Astrocyte (in vitro differentiated cells and primary cell): ENCODE measurements around the gene MPV17. TPM values are rescaled to one million over a fixed set of nuclear protein-coding genes. Genes with fewer than 3 reads are reported as not detected.
A peak's percentile ranks its signal among the peaks of the same experiment; 100 is the strongest.
"Not testable (repeated sequence)": the region's sequence is repeated elsewhere in the genome, so short reads cannot be mapped to it uniquely, and the experiment has no call there.

Experiments used
- DNase-seq: peaks from one replicate; pipeline ENCODE4 v3.0.0-alpha.2; 2010; ENCODE audit warnings: low read depth
- FAIRE-seq: peaks from 2 replicates; lab custom pipeline; 2011; peaks lifted over from hg19 to GRCh38; lab: Jason Lieb, UNC
- H2AFZ ChIP-seq: 2 replicates; pipeline ENCODE4 v1.6.0; 2012; ENCODE audit warnings: low read depth, low read length, inconsistent platforms
- H3K27ac ChIP-seq: 2 replicates; pipeline ENCODE4 v1.5.1; 2011; ENCODE audit warnings: low read depth, low read length, inconsistent platforms
- H3K27me3 ChIP-seq: 2 replicates; pipeline ENCODE4 v1.6.0; 2011; ENCODE audit warnings: low read length, inconsistent platforms; ENCODE audit not compliant: insufficient read depth
- H3K36me3 ChIP-seq: 2 replicates; pipeline ENCODE4 v1.5.1; 2011; ENCODE audit warnings: low read length, inconsistent platforms; ENCODE audit not compliant: insufficient read depth
- H3K4me1 ChIP-seq: 2 replicates; pipeline ENCODE4 v1.5.1; 2011; ENCODE audit warnings: low read length, inconsistent platforms; ENCODE audit not compliant: insufficient read depth
- H3K4me2 ChIP-seq: 2 replicates; pipeline ENCODE4 v1.6.0; 2012; ENCODE audit warnings: low read length, inconsistent platforms
- H3K4me3 ChIP-seq: 2 replicates; pipeline ENCODE4 v1.5.1; 2011; ENCODE audit warnings: low read depth, mild to moderate bottlenecking, low read length, inconsistent platforms; ENCODE audit not compliant: insufficient read depth
- H3K79me2 ChIP-seq: 2 replicates; pipeline ENCODE4 v1.6.0; 2012; ENCODE audit warnings: mild to moderate bottlenecking, low read length, inconsistent platforms; ENCODE audit not compliant: insufficient read depth
- H3K9ac ChIP-seq: 2 replicates; pipeline ENCODE4 v1.6.0; 2012; ENCODE audit warnings: mild to moderate bottlenecking, low read length, inconsistent platforms
- H3K9me3 ChIP-seq: 2 replicates; pipeline ENCODE4 v1.5.1; 2012; ENCODE audit warnings: low read depth, mild to moderate bottlenecking, low read length, inconsistent platforms; ENCODE audit not compliant: insufficient read depth
- H4K20me1 ChIP-seq: 2 replicates; pipeline ENCODE4 v1.6.0; 2012; ENCODE audit warnings: low read length, inconsistent platforms; ENCODE audit not compliant: insufficient read depth
- H3K27ac Mint-ChIP-seq: one replicate; pipeline ENCODE4 v1.8.0; 2021; ENCODE audit warnings: mild to moderate bottlenecking, mixed read lengths; ENCODE audit not compliant: unreplicated experiment
- H3K27me3 Mint-ChIP-seq: one replicate; pipeline ENCODE4 v1.8.0; 2021; ENCODE audit warnings: low read depth, mixed read lengths; ENCODE audit not compliant: unreplicated experiment
- H3K36me3 Mint-ChIP-seq: one replicate; pipeline ENCODE4 v1.8.0; 2021; ENCODE audit warnings: low read depth, mixed read lengths; ENCODE audit not compliant: unreplicated experiment
- H3K4me1 Mint-ChIP-seq: one replicate; pipeline ENCODE4 v1.8.0; 2021; ENCODE audit warnings: low read depth, mixed read lengths; ENCODE audit not compliant: unreplicated experiment
- H3K4me3 Mint-ChIP-seq: one replicate; pipeline ENCODE4 v1.8.0; 2021; ENCODE audit warnings: mild to moderate bottlenecking, moderate library complexity, mixed read lengths; ENCODE audit not compliant: unreplicated experiment
- H3K9me3 Mint-ChIP-seq: one replicate; pipeline ENCODE4 v1.8.0; 2021; ENCODE audit warnings: mild to moderate bottlenecking, mixed read lengths; ENCODE audit not compliant: unreplicated experiment
- EZH2 ChIP-seq: IDR thresholded peaks from 2 replicates; pipeline ENCODE4 v1.6.1; 2012; ENCODE audit warnings: mild to moderate bottlenecking, low read length, inconsistent platforms; ENCODE audit not compliant: insufficient read depth
- total RNA-seq: library from RNA; stranded (reverse); gene quantifications from 2 replicates; pipeline ENCODE4 v1.2.1, GENCODE V29; 2021
- TF ChIP-seq, protein P1 (sequence below): IDR thresholded peaks from 2 replicates; pipeline ENCODE4 v1.5.1; 2011; ENCODE audit warnings: low read depth, mild to moderate bottlenecking, inconsistent platforms, low read length, moderate library complexity; ENCODE audit not compliant: insufficient read depth

MPV17 gene
- total RNA-seq, 1 donor from 2014 or later, result 54.0 TPM

DNA sequence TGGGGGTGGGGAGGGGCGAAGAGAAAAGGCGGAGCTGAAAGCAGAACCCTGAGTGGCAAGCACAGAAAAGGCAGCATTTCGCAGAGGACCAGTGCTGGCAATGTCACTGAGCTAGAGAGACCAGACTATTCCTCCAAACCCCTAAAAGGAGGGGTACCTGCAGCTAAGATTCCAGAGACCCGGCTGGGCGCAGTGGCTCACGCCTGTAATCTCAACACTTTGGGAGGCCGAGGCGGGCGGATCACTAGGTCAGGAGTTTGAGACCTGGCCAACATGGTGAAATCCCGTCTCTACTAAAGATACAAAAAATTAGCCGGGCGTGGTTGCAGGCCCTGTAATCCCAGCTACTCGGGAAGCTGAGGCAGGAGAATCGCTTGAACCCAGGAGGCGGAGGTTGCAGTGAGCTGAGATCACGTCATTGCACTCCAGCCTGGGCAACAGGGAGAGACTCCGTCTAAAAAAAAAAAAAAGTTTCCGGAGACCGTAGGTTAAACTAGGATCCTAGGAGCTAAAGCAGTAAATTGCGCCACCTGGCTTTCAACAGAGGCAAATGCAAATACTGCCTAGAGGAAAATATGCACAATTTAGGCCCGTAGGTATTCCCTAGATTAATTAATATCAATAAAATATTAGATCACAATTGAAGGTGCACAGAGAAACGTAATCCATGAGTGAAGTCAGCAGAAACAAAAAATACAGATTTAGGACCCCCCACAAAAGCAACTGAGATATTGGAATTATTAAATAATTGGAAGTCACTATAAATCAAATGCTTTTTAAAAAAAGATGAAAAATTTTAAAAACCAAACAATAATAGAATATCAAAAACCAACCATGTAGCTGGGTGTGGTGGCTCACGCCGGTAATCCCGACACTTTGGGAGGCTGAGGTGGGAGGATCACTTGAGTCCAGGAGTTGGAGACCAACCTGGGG lies 19.5 kb downstream of the MPV17 start:
- no peaks in the 10 kb centered on the region for H3K79me2 ChIP-seq
- peaks cover 2% of the 10 kb centered on the region for H3K36me3 Mint-ChIP-seq
- TF ChIP-seq, protein P1, sequence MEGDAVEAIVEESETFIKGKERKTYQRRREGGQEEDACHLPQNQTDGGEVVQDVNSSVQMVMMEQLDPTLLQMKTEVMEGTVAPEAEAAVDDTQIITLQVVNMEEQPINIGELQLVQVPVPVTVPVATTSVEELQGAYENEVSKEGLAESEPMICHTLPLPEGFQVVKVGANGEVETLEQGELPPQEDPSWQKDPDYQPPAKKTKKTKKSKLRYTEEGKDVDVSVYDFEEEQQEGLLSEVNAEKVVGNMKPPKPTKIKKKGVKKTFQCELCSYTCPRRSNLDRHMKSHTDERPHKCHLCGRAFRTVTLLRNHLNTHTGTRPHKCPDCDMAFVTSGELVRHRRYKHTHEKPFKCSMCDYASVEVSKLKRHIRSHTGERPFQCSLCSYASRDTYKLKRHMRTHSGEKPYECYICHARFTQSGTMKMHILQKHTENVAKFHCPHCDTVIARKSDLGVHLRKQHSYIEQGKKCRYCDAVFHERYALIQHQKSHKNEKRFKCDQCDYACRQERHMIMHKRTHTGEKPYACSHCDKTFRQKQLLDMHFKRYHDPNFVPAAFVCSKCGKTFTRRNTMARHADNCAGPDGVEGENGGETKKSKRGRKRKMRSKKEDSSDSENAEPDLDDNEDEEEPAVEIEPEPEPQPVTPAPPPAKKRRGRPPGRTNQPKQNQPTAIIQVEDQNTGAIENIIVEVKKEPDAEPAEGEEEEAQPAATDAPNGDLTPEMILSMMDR, result peak; percentile 90
- no peak for TF ChIP-seq EZH2
- peak overlapping the region; percentile 65 for H3K4me2 ChIP-seq
- peaks cover 36% of the 10 kb centered on the region for H3K27me3 Mint-ChIP-seq
- DNase-seq, result peak; percentile 32
- H3K9me3 ChIP-seq, result no peaks in the 10 kb centered on the region
- no peaks in the 10 kb centered on the region for H3K9me3 Mint-ChIP-seq
- no peak for FAIRE-seq
- H3K4me1 ChIP-seq, result peaks cover 3% of the 10 kb centered on the region
- H3K4me3 ChIP-seq, result no peak overlapping the region
- no peak overlapping the region for H3K9ac ChIP-seq
- H3K27me3 ChIP-seq, result peaks cover 41% of the 10 kb centered on the region
- no peak overlapping the region for H2AFZ ChIP-seq
- no peaks in the 10 kb centered on the region for H3K4me1 Mint-ChIP-seq
- no peak overlapping the region for H3K4me3 Mint-ChIP-seq
- H3K27ac Mint-ChIP-seq, result no peak overlapping the region
- no peaks in the 10 kb centered on the region for H3K36me3 ChIP-seq
- peaks cover 11% of the 10 kb centered on the region for H4K20me1 ChIP-seq
- H3K27ac ChIP-seq, result no peak overlapping the region

DNA sequence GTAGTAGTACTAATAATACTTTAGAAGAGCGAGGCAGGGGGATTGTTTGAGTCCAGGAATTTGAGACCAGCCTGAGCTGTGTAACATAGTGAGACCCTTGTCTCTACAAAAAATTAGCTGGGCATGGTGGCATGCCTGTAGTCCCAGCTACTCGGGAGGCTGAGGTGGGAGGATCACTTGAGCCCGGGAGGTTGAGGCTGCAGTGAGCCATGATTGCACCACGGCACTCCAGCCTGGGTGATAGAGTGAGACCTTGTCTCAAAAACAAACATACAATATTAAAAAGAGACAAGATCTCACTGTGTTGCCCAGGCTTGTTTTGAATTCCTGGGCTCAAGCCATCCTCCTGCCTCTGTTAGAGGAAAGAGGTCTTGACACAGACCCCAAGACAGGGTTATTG lies 22.3 kb downstream of the MPV17 start:
- H3K27ac ChIP-seq, H3K36me3 ChIP-seq, H3K4me3 Mint-ChIP-seq, DNase-seq, H3K9ac ChIP-seq, H2AFZ ChIP-seq, H3K9me3 ChIP-seq, FAIRE-seq, H3K4me1 Mint-ChIP-seq, H3K9me3 Mint-ChIP-seq, H3K4me1 ChIP-seq, H3K27ac Mint-ChIP-seq, H3K4me2 ChIP-seq, H4K20me1 ChIP-seq, H3K79me2 ChIP-seq, H3K36me3 Mint-ChIP-seq, H3K4me3 ChIP-seq: not testable (repeated sequence)
- H3K27me3 ChIP-seq, result peaks cover 25% of the 10 kb centered on the region
- peaks cover 34% of the 10 kb centered on the region for H3K27me3 Mint-ChIP-seq

DNA sequence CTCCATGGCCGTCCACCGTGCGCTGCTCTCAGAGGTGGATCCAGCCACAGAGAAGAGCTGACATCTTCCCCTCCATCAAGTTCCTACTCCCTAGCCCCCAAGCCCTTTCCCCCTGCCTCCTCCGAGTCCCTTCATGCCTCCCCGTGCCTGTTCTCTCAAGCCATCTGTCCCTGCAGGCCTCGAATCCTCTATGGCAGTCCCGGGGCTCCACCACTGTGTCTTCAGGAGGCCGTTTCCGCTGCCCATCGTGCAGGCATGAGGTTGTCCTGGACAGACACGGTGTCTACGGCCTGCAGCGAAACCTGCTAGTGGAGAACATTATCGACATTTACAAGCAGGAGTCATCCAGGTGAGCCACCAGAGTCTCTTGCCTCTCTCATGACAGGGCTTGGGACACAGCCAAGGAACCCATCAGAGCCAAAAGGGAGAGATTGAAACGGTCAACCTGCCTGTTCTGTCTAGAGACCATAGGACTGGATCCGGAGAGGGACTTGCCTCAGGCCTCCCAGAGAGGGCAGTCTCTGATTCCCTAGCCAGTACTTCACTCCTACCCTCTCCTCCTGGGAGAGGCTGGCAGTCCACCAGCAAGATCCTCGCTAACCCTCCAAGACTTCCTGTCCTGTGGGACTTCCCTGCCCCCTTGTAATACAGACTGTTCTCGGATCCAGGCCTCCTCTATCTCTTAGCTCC lies 24.4 kb downstream of the MPV17 start:
- H3K9ac ChIP-seq, result no peak overlapping the region
- Mint-ChIP-seq H3K27ac (no peak overlapping the region), H3K4me3 (peak overlapping the region; percentile 13), H3K9me3 (peaks cover 2% of the 10 kb centered on the region), H3K36me3 (no peaks in the 10 kb centered on the region), H3K27me3 (peaks cover 21% of the 10 kb centered on the region), H3K4me1 (no peaks in the 10 kb centered on the region)
- no peak overlapping the region for H3K27ac ChIP-seq
- no peaks in the 10 kb centered on the region for H3K9me3 ChIP-seq
- peaks cover under 1% of the 10 kb centered on the region for H3K4me1 ChIP-seq
- no peak for DNase-seq
- H3K4me3 ChIP-seq, result no peak overlapping the region
- peaks cover 11% of the 10 kb centered on the region for H3K27me3 ChIP-seq
- no peak for TF ChIP-seq EZH2
- TF ChIP-seq, protein P1, result no peak
- H4K20me1 ChIP-seq, result no peaks in the 10 kb centered on the region
- no peak for FAIRE-seq
- no peak overlapping the region for H3K4me2 ChIP-seq
- no peak overlapping the region for H2AFZ ChIP-seq
- no peaks in the 10 kb centered on the region for H3K36me3 ChIP-seq
- H3K79me2 ChIP-seq, result no peaks in the 10 kb centered on the region
